ENCODE results near the gene MARCKS.

Gene MARCKS

DNA sequence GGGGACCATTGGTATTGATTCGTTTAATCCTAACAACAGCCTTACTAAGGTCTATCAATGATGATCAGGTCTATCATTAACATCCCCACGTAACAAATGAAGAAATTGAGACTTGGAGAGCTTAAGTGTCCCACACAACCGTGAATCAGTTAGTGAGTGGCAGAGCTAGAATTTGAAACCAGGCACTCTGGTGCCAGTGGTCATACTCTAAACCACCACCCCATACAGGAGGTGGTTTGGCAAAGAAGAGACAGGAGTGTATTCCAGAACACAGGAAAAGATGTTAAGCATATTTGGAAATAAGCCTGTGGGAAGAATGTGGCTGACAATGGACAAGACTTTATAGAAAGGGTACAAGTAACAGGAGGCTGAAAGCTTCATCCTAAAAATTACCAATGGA, 35.7 kb upstream of the MARCKS start:
- TF ChIP-seq, protein P1, sequence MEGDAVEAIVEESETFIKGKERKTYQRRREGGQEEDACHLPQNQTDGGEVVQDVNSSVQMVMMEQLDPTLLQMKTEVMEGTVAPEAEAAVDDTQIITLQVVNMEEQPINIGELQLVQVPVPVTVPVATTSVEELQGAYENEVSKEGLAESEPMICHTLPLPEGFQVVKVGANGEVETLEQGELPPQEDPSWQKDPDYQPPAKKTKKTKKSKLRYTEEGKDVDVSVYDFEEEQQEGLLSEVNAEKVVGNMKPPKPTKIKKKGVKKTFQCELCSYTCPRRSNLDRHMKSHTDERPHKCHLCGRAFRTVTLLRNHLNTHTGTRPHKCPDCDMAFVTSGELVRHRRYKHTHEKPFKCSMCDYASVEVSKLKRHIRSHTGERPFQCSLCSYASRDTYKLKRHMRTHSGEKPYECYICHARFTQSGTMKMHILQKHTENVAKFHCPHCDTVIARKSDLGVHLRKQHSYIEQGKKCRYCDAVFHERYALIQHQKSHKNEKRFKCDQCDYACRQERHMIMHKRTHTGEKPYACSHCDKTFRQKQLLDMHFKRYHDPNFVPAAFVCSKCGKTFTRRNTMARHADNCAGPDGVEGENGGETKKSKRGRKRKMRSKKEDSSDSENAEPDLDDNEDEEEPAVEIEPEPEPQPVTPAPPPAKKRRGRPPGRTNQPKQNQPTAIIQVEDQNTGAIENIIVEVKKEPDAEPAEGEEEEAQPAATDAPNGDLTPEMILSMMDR (IDR thresholded peaks at IDR 0.05; ENCODE audit: low read depth, low read length, missing control alignments): no peak
- H3K4me3 ChIP-seq (replicated peaks; ENCODE audit: low read depth, low read length): no peak overlapping the region
- DNase-seq (ENCODE audit: extremely low read depth, low read depth): no peak

DNA sequence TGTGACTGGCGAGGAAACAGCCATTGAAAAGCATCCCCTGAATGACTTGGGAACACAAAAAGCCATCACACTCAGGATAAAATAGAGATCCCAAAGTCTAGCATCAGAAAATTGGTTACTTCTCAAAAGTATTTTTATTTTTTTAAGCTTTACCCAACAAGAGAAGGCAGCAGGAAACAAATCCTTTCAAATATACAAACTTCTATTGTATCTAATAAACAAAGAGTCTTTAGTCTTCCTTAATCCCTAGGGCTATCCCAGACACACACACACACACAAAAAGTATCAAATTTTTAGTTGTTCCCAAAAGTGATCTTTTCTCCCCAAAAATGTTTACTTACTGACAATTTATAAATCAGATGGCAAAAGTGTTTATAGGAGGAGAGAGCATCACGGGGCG, 33.2 kb upstream of the MARCKS start:
- DNase-seq (ENCODE audit: extremely low read depth, low read depth): no peak
- H3K4me3 ChIP-seq (replicated peaks; ENCODE audit: low read depth, low read length): no peak overlapping the region
- TF ChIP-seq, protein P1 (IDR thresholded peaks at IDR 0.05; ENCODE audit: low read depth, low read length, missing control alignments): no peak

DNA sequence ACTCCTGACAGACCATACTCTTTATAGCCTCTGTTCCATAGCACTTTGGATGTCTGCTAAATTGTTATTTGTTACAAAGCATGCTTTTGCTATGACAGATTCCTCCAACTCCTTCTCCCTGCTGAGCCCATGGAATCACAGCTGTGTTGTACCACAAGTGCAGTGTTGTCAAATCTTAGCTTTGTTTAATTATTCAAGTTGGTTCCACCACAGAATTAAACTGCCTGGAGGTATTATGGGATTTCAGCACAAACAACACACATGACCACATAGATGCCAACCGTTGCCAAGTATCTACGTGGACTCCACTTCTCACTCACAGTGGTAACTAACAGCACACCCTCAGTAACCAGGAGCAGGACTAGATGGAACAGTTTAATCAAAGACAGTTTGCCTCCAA, 32.7 kb upstream of the MARCKS start:
- TF ChIP-seq, protein P1 (IDR thresholded peaks at IDR 0.05; ENCODE audit: low read depth, low read length, missing control alignments): no peak
- no peak overlapping the region for H3K4me3 ChIP-seq (replicated peaks; ENCODE audit: low read depth, low read length)
- DNase-seq (ENCODE audit: extremely low read depth, low read depth): no peak

DNA sequence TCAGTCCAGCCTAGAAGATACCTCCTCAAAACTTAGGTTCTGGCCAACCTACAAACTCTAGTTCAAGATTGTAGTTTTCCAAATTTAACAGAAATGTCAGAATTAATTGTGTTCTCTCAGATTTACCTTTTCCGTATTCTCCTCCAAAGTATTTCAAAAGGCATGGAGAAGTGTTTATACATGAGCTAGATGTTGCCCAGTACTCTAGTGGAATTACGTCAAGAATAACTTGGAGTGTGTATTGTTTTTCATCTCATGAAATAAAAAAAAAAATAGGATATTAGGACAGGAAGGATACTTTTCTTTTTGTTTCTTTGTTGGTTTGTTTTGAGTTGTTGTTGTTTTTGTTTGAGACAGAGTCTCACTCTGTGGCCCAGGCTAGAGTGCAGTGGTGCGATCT, 32.3 kb upstream of the MARCKS start:
- no peak overlapping the region for H3K4me3 ChIP-seq (replicated peaks; ENCODE audit: low read depth, low read length)
- no peak for DNase-seq (ENCODE audit: extremely low read depth, low read depth)
- TF ChIP-seq, protein P1 (IDR thresholded peaks at IDR 0.05; ENCODE audit: low read depth, low read length, missing control alignments): no peak

DNA sequence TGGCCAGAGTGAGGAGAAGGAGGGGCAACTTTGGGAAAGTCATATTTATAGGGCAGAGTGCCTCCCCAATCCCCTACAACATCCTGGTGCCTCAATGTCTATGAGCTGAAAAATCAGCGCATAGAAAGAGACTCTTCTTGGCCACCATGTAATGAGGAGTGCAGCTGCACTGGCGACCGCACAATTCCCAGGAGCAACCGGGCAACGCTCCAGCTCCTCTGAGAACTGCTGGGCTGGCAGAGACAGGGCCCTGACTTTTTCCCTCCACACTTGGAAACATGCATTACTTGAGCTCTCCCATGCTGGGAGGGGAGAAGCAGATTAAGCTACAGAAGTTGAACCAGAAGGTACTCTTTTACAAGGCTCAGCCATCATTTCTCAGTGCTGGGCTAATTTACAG, 31.4 kb upstream of the MARCKS start:
- H3K4me3 ChIP-seq (replicated peaks; ENCODE audit: low read depth, low read length): no peak overlapping the region
- TF ChIP-seq, protein P1 (IDR thresholded peaks at IDR 0.05; ENCODE audit: low read depth, low read length, missing control alignments): no peak
- peak; percentile 43 for DNase-seq (ENCODE audit: extremely low read depth, low read depth)

DNA sequence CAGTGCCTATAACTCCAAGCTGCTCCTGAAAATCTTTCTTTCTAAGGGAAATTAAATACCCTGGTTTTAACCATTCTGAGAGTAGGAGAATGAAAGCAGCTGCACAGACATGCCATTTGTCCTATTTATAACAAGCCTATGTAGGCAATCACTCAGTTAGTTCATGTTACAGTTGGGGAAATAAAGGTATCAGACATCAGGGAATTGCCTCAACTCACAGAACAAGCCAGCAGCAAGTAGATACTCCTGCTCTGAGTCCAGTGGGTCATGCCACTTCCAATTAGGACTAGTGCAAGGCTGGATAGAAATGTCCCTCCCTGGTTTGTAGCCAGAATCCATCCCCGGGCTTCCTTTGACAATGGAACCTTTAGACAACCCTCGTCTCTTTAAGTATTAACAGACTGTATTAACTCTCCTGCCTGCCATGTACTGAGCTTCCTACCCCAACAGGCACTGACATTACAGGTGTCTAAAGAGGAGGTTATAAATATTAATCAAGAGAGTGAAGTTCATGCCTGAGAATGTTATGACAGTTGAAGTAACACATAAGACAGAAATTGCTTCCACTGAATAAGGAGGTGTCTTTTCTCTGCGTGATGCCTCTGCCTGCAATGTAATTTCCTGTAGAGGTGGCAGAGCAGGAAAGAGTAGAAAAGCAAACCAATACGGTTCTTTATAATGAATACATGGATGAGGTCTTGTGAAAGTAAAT, 28.0 kb upstream of the MARCKS start:
- DNase-seq (ENCODE audit: extremely low read depth, low read depth): no peak
- TF ChIP-seq, protein P1 (IDR thresholded peaks at IDR 0.05; ENCODE audit: low read depth, low read length, missing control alignments): no peak
- no peak overlapping the region for H3K4me3 ChIP-seq (replicated peaks; ENCODE audit: low read depth, low read length)

DNA sequence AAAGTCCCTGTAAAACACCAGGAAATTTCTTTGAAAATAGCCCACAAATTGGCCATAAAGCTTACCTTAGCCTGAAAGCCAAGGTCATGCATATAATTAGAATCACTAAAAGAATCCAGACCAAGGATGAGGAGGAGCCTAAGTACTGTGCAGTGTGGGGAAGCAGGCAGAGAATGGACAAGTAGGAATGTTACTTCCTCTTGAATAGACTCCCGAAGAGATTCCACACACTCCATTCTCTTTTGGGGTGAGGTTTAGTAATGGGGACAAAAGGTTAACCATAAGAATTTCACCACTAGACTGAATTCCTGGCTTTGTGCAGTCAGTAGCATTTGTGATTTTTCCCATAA, 27.5 kb upstream of the MARCKS start:
- TF ChIP-seq, protein P1 (IDR thresholded peaks at IDR 0.05; ENCODE audit: low read depth, low read length, missing control alignments): no peak
- DNase-seq (ENCODE audit: extremely low read depth, low read depth): no peak
- no peak overlapping the region for H3K4me3 ChIP-seq (replicated peaks; ENCODE audit: low read depth, low read length)
